HCT116 (cell line): ENCODE results near the gene ZMAT1. TPM values are rescaled to one million over a fixed set of nuclear protein-coding genes. Genes with fewer than 3 reads are reported as not detected.

ENCODE experiments used
- ATAC-seq: fragments of 200-7000 bp; cut with Tn5 transposase; 2 replicates; pipeline ENCODE4 v1.9.1; 2020; ENCODE audit warnings: mild to moderate bottlenecking, moderate library complexity
- BruUV-seq: library from RNA; stranded (reverse); fragments of 400-500 nt; replicated peaks from 2 replicates; lab custom pipeline; 2021; lab: Mats Ljungman, UMichigan
- CTCF ChIA-PET: fragments of 300-600 bp; sonication (Branson Sonifier 250); formaldehyde crosslinking; loops from one replicate; lab custom pipeline; 2021; ENCODE audit warnings: antibody characterized with exemption; lab: Charles Lee
- POLR2A ChIA-PET: fragments of 300-600, 350-600 bp; sonication (Branson Sonifier 250); formaldehyde crosslinking; loops from one replicate; lab custom pipeline; 2021; ENCODE audit warnings: antibody characterized with exemption; lab: Charles Lee
- RAD21 ChIA-PET, 2 experiments: fragments of 300-600 bp; sonication (Branson Sonifier 250); formaldehyde crosslinking; loops; one replicate each; lab custom pipeline; 2023; ENCODE audit warnings: low total read pairs in 2 of 2; ENCODE audit not compliant: uncharacterized antibody in 2 of 2, unreplicated experiment in 2 of 2, low non-redundant PET in 1 of 2; lab: Charles Lee
- DNase-seq: peaks from one replicate; pipeline ENCODE4 v3.0.0-alpha.2; 2010; ENCODE audit warnings: low read depth, low spot score
- H2AFZ ChIP-seq: fragments of 200-600 bp; shearing (Covaris generic), sonication (generic); 2 replicates; pipeline ENCODE4 v1.6.1; 2017; ENCODE audit warnings: low read depth, mixed run types, mixed read lengths, antibody characterized with exemption, low read length; ENCODE audit not compliant: poor library complexity, severe bottlenecking
- H3K27ac ChIP-seq: 2 replicates; pipeline ENCODE4 v1.5.1; 2012; ENCODE audit warnings: low read depth, low read length
- H3K27me3 ChIP-seq: fragments of 200-600 bp; sonication (generic); 2 replicates; pipeline ENCODE4 v1.6.1; 2016; ENCODE audit warnings: mixed run types, low read length, mixed read lengths; ENCODE audit not compliant: insufficient read depth
- H3K36me3 ChIP-seq, 2 experiments: fragments of 200-500 bp in 1 of 2; fragments of 200-600 bp in 1 of 2; sonication (Bioruptor generic) in 1 of 2; sonication (generic) in 1 of 2; 2 replicates each; pipeline versions ENCODE4 v1.5.1 to v1.6.1; 2014 to 2016; ENCODE audit warnings: low read length in 2 of 2, inconsistent platforms in 1 of 2, mixed read lengths in 1 of 2, mixed run types in 1 of 2; ENCODE audit not compliant: insufficient read depth in 2 of 2, control insufficient read depth in 1 of 2
- H3K4me1 ChIP-seq, 2 experiments: fragments of 200-600 bp in 1 of 2; sonication (generic) in 1 of 2; 2 replicates each; pipeline versions ENCODE4 v1.5.1 to v1.6.1; 2012 to 2017; ENCODE audit warnings: low read length in 2 of 2, inconsistent platforms in 1 of 2, mild to moderate bottlenecking in 1 of 2, mixed read lengths in 1 of 2, mixed run types in 1 of 2, moderate library complexity in 1 of 2; ENCODE audit not compliant: insufficient read depth in 2 of 2, control insufficient read depth in 1 of 2
- H3K4me2 ChIP-seq: fragments of 200-600 bp; sonication (generic); 2 replicates; pipeline ENCODE4 v1.6.1; 2017; ENCODE audit warnings: mixed run types, low read length, mixed read lengths
- H3K4me3 ChIP-seq, 2 experiments: fragments of 200-600 bp in 1 of 2; sonication (generic) in 1 of 2; replicated peaks in 1 of 2; 2 replicates each; pipeline ENCODE4 v1.5.1; 2011 to 2016; ENCODE audit warnings: low read length in 2 of 2, control low read depth in 1 of 2, low read depth in 1 of 2, mild to moderate bottlenecking in 1 of 2, mixed read lengths in 1 of 2, mixed run types in 1 of 2
- H3K79me2 ChIP-seq: fragments of 200-600 bp; sonication (generic); 2 replicates; pipeline ENCODE4 v1.6.1; 2017; ENCODE audit warnings: mild to moderate bottlenecking, mixed run types, low read length, moderate library complexity, mixed read lengths; ENCODE audit not compliant: insufficient read depth
- H3K9ac ChIP-seq: fragments of 200-600 bp; sonication (generic); 2 replicates; pipeline ENCODE4 v1.6.1; 2016; ENCODE audit warnings: low read length, mixed read lengths
- H3K9me2 ChIP-seq: fragments of 200-600 bp; sonication (generic), shearing (Covaris generic); 2 replicates; pipeline ENCODE4 v1.6.1; 2017; ENCODE audit warnings: mixed run types, mild to moderate bottlenecking, moderate library complexity; ENCODE audit not compliant: insufficient read depth
- H3K9me3 ChIP-seq, 2 experiments: fragments of 200-500 bp in 1 of 2; fragments of 200-600 bp in 1 of 2; sonication (Bioruptor generic) in 1 of 2; sonication (generic) in 1 of 2; 2 replicates each; pipeline ENCODE4 v1.6.1; 2014 to 2017; ENCODE audit warnings: low read length in 2 of 2, mixed read lengths in 2 of 2, inconsistent platforms in 1 of 2, low read depth in 1 of 2, mild to moderate bottlenecking in 1 of 2, mixed run types in 1 of 2, moderate library complexity in 1 of 2; ENCODE audit not compliant: control insufficient read depth in 1 of 2, insufficient read depth in 1 of 2
- H4K20me1 ChIP-seq: fragments of 200-600 bp; sonication (generic), shearing (Covaris generic); 2 replicates; pipeline ENCODE4 v1.6.1; 2017; ENCODE audit warnings: mixed run types, mild to moderate bottlenecking, moderate library complexity; ENCODE audit not compliant: insufficient read depth
- CEBPB ChIP-seq: IDR thresholded peaks from 2 replicates; pipeline ENCODE4 v1.6.1; 2012; ENCODE audit warnings: low read depth
- MAX ChIP-seq: IDR thresholded peaks from 2 replicates; pipeline ENCODE4 v1.6.1; 2012
- REST ChIP-seq: IDR thresholded peaks from 2 replicates; pipeline ENCODE4 v1.6.1; 2012; ENCODE audit warnings: low read depth
- YY1 ChIP-seq: IDR thresholded peaks from 2 replicates; pipeline ENCODE4 v1.6.1; 2011; ENCODE audit warnings: low read length, low read depth, moderate library complexity, mild to moderate bottlenecking; ENCODE audit not compliant: insufficient replicate concordance; ENCODE audit errors: extremely low read depth
- intact Hi-C: fragments of 100-400 bp; cut with micrococcal nuclease; formaldehyde crosslinking; loops from 2 replicates; pipeline ENCODE4 v1.10.0; 2022
- total RNA-seq: library from RNA; stranded (reverse); gene quantifications from one replicate; pipeline ENCODE4 v1.2.1, GENCODE V29; 2021; ENCODE audit not compliant: unreplicated experiment
- TF ChIP-seq, protein P1 (sequence below): IDR thresholded peaks from 2 replicates; pipeline ENCODE4 v1.6.1; 2012

ZMAT1 gene
- total RNA-seq, 1 experiment from 2014 or later, result 0.69 TPM

DNA sequence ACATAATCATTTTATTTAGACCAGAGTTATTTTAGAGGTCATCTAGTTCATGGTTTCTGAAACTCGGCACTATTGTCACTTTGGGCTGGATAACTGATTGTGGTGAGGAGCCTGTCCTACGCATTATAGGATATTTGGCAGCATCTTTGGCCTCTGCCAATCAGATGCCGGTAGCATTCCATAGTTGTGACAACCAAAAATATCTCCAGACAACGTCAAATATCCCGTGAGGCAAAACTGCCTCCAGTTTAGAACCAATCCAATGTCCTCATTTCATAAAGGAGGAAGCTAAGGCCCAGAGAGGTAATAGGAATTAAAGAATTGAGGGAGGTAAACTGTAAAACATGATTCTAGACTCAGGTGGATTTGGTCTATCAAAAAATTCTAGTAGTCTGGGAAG, 6.1 kb downstream of the ZMAT1 start (continued):
- TF ChIP-seq CEBPB, result no peak
- TF ChIP-seq YY1, result no peak
- TF ChIP-seq, protein P1, sequence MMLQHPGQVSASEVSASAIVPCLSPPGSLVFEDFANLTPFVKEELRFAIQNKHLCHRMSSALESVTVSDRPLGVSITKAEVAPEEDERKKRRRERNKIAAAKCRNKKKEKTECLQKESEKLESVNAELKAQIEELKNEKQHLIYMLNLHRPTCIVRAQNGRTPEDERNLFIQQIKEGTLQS, result no peak
- no peak for TF ChIP-seq REST

DNA sequence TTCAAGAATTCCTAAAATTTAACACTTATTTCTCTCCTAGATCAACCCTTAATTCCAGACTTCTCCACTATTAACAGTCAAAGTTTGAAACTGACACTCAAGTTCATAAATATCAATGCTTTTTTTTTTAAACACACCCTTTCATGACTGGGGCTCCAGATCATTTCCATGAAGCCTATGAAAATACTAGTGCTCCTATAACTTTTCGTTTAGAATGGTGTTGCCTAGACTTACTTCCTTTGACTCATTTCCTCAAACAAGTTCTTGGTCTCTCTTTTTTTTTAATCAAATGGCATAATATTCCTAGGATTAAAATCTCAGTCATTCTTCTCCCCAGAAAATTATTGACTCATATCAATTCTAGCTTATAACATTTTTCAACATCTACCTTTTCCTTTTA, 13.1 kb downstream of the ZMAT1 start:
- RAD21 ChIA-PET, result no interaction called here
- Histone ChIP-seq H3K4me3 (no peak overlapping the region), H3K27me3 (no peaks in the 10 kb centered on the region; the same call in 1 of the 2 replicates), H4K20me1 (no peaks in the 10 kb centered on the region), H3K27ac (no peak overlapping the region), H3K4me1 (no peaks in the 10 kb centered on the region), H3K36me3 (no peaks in the 10 kb centered on the region), H3K9ac (no peak overlapping the region), H3K79me2 (no peaks in the 10 kb centered on the region), H2AFZ (no peak overlapping the region), H3K4me2 (no peak overlapping the region), H3K9me3 (no peaks in the 10 kb centered on the region), H3K9me2 (no peaks in the 10 kb centered on the region)
- intact Hi-C loops, result no loop called here
- CTCF ChIA-PET, result no interaction called here
- POLR2A ChIA-PET, result no interaction called here
- no peak for DNase-seq
- TF ChIP-seq MAX, result no peak
- no TSS peak for BruUV-seq
- no peak for ATAC-seq
